Measurements from ENCODE around the gene FAM221B.

- TF ChIP-seq CTCF (IDR thresholded peaks at IDR 0.05) (no peak), POLR2AphosphoS5 (IDR thresholded peaks at IDR 0.05) (no peak), EP300 (IDR thresholded peaks at IDR 0.05) (no peak)
Observed at GRCh38 chr9:35806101-35806500, 22.4 kb downstream of the FAM221B start.

All from stomach (tissue), 4 donors.